AML-193 (cell line): ENCODE measurements around the gene IFNAR1.
A peak's percentile ranks its signal among the peaks of the same experiment; 100 is the strongest.
"Not testable (repeated sequence)": the region's sequence is repeated elsewhere in the genome, so short reads cannot be mapped to it uniquely, and the experiment has no call there.

Experiments
- DNase-seq, 2 experiments: peaks; one replicate each; lab custom pipeline; 2025; lab: John Stamatoyannopoulos, UW

The IFNAR1 gene

GRCh38 chr21:33377221-33377920 lies 52.6 kb downstream of the IFNAR1 start:
- no peak for DNase-seq

GRCh38 chr21:33378081-33378480 lies 53.3 kb downstream of the IFNAR1 start:
- no peak for DNase-seq

GRCh38 chr21:33379934-33380333 lies 55.2 kb downstream of the IFNAR1 start:
- peak; percentile 91 to 94 for DNase-seq

GRCh38 chr21:33380483-33380998 lies 55.8 kb downstream of the IFNAR1 start:
- DNase-seq: peak; percentile 91 to 93

GRCh38 chr21:33381381-33381780 lies 56.6 kb downstream of the IFNAR1 start:
- DNase-seq: not testable (repeated sequence)

- DNase-seq: peak; percentile 76 to 83
Observed at GRCh38 chr21:33383056-33383888, 58.5 kb downstream of the IFNAR1 start.

GRCh38 chr21:33384841-33385331 lies 60.1 kb downstream of the IFNAR1 start:
- DNase-seq: no peak

- no peak for DNase-seq
Observed at GRCh38 chr21:33386222-33386784, 61.5 kb downstream of the IFNAR1 start.

- no peak for DNase-seq
Observed at GRCh38 chr21:33387294-33387693, 62.5 kb downstream of the IFNAR1 start.

- DNase-seq: peak; percentile 53 to 55
Observed at GRCh38 chr21:33388188-33388587, 63.4 kb downstream of the IFNAR1 start.

- DNase-seq: no peak
Observed at GRCh38 chr21:33390479-33390878, 65.7 kb downstream of the IFNAR1 start.

GRCh38 chr21:33391656-33392055 lies 66.9 kb downstream of the IFNAR1 start:
- DNase-seq: no peak

- no peak for DNase-seq
Observed at GRCh38 chr21:33392284-33392985, 67.7 kb downstream of the IFNAR1 start.

GRCh38 chr21:33393348-33393747 lies 68.6 kb downstream of the IFNAR1 start:
- no peak for DNase-seq

- peak; percentile 94 for DNase-seq
Observed at GRCh38 chr21:33394260-33394659, 69.5 kb downstream of the IFNAR1 start.

GRCh38 chr21:33395891-33396331 lies 71.1 kb downstream of the IFNAR1 start:
- DNase-seq: no peak

GRCh38 chr21:33396436-33396835 lies 71.7 kb downstream of the IFNAR1 start:
- DNase-seq: no peak

GRCh38 chr21:33396951-33397350 lies 72.2 kb downstream of the IFNAR1 start:
- DNase-seq: no peak

- no peak for DNase-seq
Observed at GRCh38 chr21:33397717-33398116, 72.9 kb downstream of the IFNAR1 start.

GRCh38 chr21:33398361-33398760 lies 73.6 kb downstream of the IFNAR1 start:
- no peak for DNase-seq

GRCh38 chr21:33401630-33401992 lies 76.8 kb downstream of the IFNAR1 start:
- peak; percentile 29 to 55 for DNase-seq
